Aorta (tissue), 4 donors: ENCODE results near the gene KHDC1. TPM values are rescaled to one million over a fixed set of nuclear protein-coding genes. Genes with fewer than 3 reads are reported as not detected.

ENCODE experiments used
- polyA plus RNA-seq, 2 donors: library from polyadenylated mRNA; stranded (reverse); fragments of 200-250 nt; gene quantifications; one replicate each; pipeline ENCODE4 v1.2.3, GENCODE V29; 2013
- total RNA-seq, 2 donors: library from RNA; stranded (reverse); fragmentation: NEBNext Ultra II Directional; extraction: Animal tissue kit (Norgen Biotek cat#: 25700); gene quantifications; one replicate each; pipeline ENCODE4 v1.2.1, GENCODE V29; 2021
- donor health status: healthy with polysubstance abuse.
- donor health status: Bipolar disorder and iron deficiency.
- donor health status: DM: no; HTN: no; CAD: no.
- donor health status: DM: yes; HTN: yes; CAD: no.

KHDC1 gene
- total and polyA plus RNA-seq, 4 donors: 1.8 to 4.0 (median 3.2) TPM

Other genes starting within 250 kb of the KHDC1 start
- gene KHDC1L, start 37.7 kb downstream of the KHDC1 start, total RNA-seq: under 1 TPM in 1 of 2 donors, not detected in 1; 0.66 TPM
- gene KHDC1L, start 37.7 kb downstream of the KHDC1 start, polyA plus RNA-seq: not detected
- not detected for gene DPPA5, start 91.1 kb upstream of the KHDC1 start, total RNA-seq
- under 1 TPM in 1 of 2 donors, not detected in 1; 0.38 TPM for gene DPPA5, start 91.1 kb upstream of the KHDC1 start, polyA plus RNA-seq
- gene KHDC3L, start 99.5 kb upstream of the KHDC1 start, total RNA-seq: not detected
- gene KHDC3L, start 99.5 kb upstream of the KHDC1 start, polyA plus RNA-seq: not detected
- gene OOEP, start 106.7 kb upstream of the KHDC1 start, total RNA-seq: under 1 TPM in 1 of 2 donors, not detected in 1; 0.39 TPM
- 1 to 10 TPM in 1 of 2 donors, under 1 TPM in 1; 0.84 to 1.1 TPM for gene OOEP, start 106.7 kb upstream of the KHDC1 start, polyA plus RNA-seq
- gene DDX43, start 131.6 kb upstream of the KHDC1 start, total RNA-seq: under 1 TPM; 0.71 to 0.78 TPM
- gene DDX43, start 131.6 kb upstream of the KHDC1 start, polyA plus RNA-seq: 1 to 10 TPM in 1 of 2 donors, not detected in 1; 1.6 TPM
- 10 to 100 TPM in 1 of 2 donors, 1 to 10 TPM in 1; 8.7 to 10.8 TPM for gene CGAS, start 189.1 kb upstream of the KHDC1 start, total RNA-seq
- 1 to 10 TPM; 2.5 to 3.6 TPM for gene CGAS, start 189.1 kb upstream of the KHDC1 start, polyA plus RNA-seq
- 10 to 100 TPM; 21.9 to 33.0 TPM for gene MTO1, start 198.5 kb upstream of the KHDC1 start, total RNA-seq
- 10 to 100 TPM in 1 of 2 donors, 1 to 10 TPM in 1; 6.3 to 13.3 TPM for gene MTO1, start 198.5 kb upstream of the KHDC1 start, polyA plus RNA-seq